ENCODE results near the gene IDI2. TPM values are rescaled to one million over a fixed set of nuclear protein-coding genes. Genes with fewer than 3 reads are reported as not detected.
A peak's percentile ranks its signal among the peaks of the same experiment; 100 is the strongest.

Gene IDI2
- total and polyA plus RNA-seq, 2 of the 13 experiments (the other 11 are each of a cell fraction or from before 2014, with no cell fraction given), result not detected

DNA sequence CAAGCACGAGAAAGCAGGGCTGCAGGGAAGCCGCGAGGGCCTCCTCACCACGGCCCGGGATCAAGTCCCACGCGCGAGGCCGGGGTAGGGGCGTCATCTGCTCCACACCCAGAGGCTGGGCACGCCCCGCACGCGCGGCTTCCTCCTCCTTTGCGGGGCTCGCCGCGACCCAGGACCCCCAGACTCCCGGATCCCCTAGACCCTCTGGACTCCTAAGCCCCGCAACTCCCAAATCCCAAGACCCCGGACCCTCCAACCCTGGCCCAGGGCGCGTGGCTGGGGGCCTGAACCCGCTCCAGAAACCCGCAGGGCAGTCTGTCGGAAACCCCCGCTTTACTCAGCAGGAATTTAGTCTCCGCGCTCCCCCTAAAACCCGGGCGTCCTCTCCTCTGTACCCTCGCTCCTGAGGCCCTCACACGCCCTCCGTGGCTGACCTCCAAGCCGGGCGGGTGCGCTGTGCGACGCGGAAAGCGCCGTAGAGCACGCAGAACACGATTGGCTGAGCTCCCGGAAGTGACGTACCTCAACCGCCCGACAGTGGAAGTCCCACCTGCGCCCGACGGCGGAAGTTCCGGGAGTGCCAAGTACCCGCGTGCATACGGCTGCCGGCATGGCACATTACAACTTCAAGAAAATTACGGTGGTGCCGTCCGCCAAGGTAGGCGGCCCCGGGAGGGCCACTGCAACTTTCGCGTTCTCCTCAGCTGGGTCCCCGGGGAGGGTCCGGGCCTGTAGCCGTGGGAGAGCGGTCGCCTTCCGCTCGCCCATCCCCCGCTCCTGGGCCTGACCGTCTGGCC, 37.6 kb downstream of the IDI2 start, which contains the start of gene GTPBP4 (continued):
- TF ChIP-seq, protein P1, sequence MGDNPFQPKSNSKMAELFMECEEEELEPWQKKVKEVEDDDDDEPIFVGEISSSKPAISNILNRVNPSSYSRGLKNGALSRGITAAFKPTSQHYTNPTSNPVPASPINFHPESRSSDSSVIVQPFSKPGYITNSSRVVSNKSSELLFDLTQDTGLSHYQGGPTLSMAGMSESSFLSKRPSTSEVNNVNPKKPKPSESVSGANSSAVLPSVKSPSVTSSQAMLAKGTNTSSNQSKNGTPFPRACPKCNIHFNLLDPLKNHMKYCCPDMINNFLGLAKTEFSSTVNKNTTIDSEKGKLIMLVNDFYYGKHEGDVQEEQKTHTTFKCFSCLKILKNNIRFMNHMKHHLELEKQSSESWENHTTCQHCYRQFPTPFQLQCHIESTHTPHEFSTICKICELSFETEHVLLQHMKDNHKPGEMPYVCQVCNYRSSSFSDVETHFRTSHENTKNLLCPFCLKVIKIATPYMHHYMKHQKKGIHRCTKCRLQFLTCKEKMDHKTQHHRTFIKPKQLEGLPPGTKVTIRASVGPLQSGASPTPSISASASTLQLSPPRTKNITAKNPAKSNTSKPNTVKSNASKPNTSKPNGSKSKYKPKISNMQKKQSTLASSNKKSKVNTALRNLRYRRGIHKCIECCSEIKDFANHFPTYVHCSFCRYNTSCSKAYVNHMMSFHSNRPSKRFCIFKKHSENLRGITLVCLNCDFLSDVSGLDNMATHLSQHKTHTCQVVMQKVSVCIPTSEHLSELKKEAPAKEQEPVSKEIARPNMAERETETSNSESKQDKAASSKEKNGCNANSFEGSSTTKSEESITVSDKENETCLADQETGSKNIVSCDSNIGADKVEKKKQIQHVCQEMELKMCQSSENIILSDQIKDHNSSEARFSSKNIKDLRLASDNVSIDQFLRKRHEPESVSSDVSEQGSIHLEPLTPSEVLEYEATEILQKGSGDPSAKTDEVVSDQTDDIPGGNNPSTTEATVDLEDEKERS (CRISPR knock-in tag; IDR thresholded peaks at IDR 0.05), result peak; percentile 91
- TF ChIP-seq ZKSCAN8 (CRISPR knock-in tag; IDR thresholded peaks at IDR 0.05; ENCODE audit: borderline replicate concordance), result no peak
- no peak for TF ChIP-seq STAT5B (CRISPR knock-in tag; IDR thresholded peaks at IDR 0.05)
- TF ChIP-seq ERF (CRISPR knock-in tag; IDR thresholded peaks at IDR 0.05), result no peak; the same call in 1 of the 2 replicates
- TF ChIP-seq ZNF883 (CRISPR knock-in tag; IDR thresholded peaks at IDR 0.05; ENCODE audit: not compliant biosample characterization), result peak; percentile 71
- no peak for TF ChIP-seq KLF9 (CRISPR knock-in tag; IDR thresholded peaks at IDR 0.05; ENCODE audit: low read depth)
- TF ChIP-seq, protein P2, sequence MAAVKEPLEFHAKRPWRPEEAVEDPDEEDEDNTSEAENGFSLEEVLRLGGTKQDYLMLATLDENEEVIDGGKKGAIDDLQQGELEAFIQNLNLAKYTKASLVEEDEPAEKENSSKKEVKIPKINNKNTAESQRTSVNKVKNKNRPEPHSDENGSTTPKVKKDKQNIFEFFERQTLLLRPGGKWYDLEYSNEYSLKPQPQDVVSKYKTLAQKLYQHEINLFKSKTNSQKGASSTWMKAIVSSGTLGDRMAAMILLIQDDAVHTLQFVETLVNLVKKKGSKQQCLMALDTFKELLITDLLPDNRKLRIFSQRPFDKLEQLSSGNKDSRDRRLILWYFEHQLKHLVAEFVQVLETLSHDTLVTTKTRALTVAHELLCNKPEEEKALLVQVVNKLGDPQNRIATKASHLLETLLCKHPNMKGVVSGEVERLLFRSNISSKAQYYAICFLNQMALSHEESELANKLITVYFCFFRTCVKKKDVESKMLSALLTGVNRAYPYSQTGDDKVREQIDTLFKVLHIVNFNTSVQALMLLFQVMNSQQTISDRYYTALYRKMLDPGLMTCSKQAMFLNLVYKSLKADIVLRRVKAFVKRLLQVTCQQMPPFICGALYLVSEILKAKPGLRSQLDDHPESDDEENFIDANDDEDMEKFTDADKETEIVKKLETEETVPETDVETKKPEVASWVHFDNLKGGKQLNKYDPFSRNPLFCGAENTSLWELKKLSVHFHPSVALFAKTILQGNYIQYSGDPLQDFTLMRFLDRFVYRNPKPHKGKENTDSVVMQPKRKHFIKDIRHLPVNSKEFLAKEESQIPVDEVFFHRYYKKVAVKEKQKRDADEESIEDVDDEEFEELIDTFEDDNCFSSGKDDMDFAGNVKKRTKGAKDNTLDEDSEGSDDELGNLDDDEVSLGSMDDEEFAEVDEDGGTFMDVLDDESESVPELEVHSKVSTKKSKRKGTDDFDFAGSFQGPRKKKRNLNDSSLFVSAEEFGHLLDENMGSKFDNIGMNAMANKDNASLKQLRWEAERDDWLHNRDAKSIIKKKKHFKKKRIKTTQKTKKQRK (IDR thresholded peaks at IDR 0.05; ENCODE audit: low read length), result no peak
- TF ChIP-seq, protein P3, sequence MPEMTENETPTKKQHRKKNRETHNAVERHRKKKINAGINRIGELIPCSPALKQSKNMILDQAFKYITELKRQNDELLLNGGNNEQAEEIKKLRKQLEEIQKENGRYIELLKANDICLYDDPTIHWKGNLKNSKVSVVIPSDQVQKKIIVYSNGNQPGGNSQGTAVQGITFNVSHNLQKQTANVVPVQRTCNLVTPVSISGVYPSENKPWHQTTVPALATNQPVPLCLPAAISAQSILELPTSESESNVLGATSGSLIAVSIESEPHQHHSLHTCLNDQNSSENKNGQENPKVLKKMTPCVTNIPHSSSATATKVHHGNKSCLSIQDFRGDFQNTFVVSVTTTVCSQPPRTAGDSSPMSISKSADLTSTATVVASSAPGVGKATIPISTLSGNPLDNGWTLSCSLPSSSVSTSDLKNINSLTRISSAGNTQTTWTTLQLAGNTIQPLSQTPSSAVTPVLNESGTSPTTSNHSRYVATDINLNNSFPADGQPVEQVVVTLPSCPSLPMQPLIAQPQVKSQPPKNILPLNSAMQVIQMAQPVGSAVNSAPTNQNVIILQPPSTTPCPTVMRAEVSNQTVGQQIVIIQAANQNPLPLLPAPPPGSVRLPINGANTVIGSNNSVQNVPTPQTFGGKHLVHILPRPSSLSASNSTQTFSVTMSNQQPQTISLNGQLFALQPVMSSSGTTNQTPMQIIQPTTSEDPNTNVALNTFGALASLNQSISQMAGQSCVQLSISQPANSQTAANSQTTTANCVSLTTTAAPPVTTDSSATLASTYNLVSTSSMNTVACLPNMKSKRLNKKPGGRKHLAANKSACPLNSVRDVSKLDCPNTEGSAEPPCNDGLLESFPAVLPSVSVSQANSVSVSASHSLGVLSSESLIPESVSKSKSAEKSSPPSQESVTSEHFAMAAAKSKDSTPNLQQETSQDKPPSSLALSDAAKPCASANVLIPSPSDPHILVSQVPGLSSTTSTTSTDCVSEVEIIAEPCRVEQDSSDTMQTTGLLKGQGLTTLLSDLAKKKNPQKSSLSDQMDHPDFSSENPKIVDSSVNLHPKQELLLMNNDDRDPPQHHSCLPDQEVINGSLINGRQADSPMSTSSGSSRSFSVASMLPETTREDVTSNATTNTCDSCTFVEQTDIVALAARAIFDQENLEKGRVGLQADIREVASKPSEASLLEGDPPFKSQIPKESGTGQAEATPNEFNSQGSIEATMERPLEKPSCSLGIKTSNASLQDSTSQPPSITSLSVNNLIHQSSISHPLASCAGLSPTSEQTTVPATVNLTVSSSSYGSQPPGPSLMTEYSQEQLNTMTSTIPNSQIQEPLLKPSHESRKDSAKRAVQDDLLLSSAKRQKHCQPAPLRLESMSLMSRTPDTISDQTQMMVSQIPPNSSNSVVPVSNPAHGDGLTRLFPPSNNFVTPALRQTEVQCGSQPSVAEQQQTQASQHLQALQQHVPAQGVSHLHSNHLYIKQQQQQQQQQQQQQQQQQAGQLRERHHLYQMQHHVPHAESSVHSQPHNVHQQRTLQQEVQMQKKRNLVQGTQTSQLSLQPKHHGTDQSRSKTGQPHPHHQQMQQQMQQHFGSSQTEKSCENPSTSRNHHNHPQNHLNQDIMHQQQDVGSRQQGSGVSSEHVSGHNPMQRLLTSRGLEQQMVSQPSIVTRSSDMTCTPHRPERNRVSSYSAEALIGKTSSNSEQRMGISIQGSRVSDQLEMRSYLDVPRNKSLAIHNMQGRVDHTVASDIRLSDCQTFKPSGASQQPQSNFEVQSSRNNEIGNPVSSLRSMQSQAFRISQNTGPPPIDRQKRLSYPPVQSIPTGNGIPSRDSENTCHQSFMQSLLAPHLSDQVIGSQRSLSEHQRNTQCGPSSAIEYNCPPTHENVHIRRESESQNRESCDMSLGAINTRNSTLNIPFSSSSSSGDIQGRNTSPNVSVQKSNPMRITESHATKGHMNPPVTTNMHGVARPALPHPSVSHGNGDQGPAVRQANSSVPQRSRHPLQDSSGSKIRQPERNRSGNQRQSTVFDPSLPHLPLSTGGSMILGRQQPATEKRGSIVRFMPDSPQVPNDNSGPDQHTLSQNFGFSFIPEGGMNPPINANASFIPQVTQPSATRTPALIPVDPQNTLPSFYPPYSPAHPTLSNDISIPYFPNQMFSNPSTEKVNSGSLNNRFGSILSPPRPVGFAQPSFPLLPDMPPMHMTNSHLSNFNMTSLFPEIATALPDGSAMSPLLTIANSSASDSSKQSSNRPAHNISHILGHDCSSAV (CRISPR knock-in tag; IDR thresholded peaks at IDR 0.05; ENCODE audit: borderline replicate concordance), result no peak
- no peak for TF ChIP-seq TMF1 (CRISPR knock-in tag; IDR thresholded peaks at IDR 0.05; ENCODE audit: low read depth)
- TF ChIP-seq, protein P4, sequence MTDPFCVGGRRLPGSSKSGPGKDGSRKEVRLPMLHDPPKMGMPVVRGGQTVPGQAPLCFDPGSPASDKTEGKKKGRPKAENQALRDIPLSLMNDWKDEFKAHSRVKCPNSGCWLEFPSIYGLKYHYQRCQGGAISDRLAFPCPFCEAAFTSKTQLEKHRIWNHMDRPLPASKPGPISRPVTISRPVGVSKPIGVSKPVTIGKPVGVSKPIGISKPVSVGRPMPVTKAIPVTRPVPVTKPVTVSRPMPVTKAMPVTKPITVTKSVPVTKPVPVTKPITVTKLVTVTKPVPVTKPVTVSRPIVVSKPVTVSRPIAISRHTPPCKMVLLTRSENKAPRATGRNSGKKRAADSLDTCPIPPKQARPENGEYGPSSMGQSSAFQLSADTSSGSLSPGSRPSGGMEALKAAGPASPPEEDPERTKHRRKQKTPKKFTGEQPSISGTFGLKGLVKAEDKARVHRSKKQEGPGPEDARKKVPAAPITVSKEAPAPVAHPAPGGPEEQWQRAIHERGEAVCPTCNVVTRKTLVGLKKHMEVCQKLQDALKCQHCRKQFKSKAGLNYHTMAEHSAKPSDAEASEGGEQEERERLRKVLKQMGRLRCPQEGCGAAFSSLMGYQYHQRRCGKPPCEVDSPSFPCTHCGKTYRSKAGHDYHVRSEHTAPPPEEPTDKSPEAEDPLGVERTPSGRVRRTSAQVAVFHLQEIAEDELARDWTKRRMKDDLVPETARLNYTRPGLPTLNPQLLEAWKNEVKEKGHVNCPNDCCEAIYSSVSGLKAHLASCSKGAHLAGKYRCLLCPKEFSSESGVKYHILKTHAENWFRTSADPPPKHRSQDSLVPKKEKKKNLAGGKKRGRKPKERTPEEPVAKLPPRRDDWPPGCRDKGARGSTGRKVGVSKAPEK (CRISPR knock-in tag; IDR thresholded peaks at IDR 0.05; ENCODE audit: borderline replicate concordance), result no peak
